IPS DF 19.7 (cell line): ENCODE data around the gene BTF3.

Experiments
- DNase-seq: peaks from one replicate; pipeline ENCODE4 v3.0.0-alpha.2; 2013; ENCODE audit warnings: low read depth, low spot score

Gene BTF3

GRCh38 chr5:73522989-73523388, 24.7 kb downstream of the BTF3 start:
- DNase-seq = no peak

GRCh38 chr5:73523861-73524260, 25.6 kb downstream of the BTF3 start:
- no peak for DNase-seq

DNA sequence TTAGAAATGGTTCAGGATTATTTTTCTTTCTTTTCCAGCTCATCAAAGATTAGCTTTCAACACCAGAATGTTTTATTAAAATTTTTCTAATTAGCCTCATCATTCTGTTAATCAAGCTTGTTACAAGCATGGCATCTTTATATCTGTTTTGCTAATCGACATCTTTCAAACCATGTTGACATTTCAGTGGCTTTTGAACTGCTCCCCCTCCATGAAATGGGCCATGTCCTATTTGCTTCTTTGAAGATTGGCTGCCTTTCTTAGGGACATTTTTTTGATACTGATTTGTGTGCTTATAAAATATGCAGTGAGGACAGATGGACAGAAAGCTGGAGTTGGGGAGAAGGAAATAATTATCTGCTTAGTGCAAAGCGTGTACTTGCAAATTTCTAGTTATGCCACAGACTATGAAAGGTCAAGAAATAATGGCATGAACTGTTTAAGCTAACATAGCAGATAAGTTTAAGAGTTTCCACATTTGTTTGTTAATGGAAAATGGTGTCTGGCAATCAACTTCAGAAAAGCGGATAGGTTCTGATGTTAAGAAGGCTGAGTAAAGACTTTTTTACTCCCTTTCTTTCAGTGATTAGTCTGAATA, 27.5 kb downstream of the BTF3 start:
- no peak for DNase-seq

GRCh38 chr5:73528248-73528647, 30.0 kb downstream of the BTF3 start:
- no peak for DNase-seq

GRCh38 chr5:73529081-73529480, 30.8 kb downstream of the BTF3 start:
- no peak for DNase-seq

DNA sequence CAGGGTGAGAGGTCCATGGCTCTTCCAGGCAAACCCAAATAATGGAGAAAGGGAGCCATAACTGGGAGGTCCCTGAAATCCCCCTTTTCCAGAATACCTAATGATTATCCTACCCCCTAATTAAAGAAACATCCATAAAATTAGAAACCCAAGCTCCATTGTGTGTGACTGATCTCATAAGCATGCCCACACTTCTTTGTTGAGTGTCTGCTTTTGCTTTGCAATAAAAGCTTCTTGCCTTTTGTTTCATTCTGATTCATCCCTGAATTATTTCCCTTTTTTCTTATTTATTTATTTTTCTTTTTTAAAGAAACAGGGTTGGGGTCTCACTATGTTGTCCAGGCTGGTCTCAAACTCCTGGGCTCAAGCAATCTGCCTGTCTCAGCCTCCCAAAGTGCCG, 33.1 kb downstream of the BTF3 start:
- no peak for DNase-seq

DNA sequence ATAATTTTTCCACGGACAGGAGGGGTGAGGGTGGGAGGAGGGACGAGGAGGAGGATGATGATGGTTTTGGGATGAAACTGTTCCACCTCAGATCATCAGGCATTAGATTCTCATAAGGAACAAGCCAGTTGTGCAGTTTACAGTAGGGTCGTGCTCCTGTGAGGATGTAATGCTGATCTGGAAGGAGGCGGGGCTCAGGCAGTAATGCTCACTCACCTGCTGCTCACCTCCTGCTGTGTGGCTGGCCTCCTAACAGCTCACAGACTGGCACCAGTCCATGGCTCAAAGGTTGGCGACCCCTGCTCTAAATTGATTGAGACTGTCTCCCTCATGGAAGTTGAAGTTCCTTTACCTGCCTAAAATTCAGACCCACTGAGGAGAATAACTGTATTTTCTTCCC, 34.0 kb downstream of the BTF3 start:
- no peak for DNase-seq

DNA sequence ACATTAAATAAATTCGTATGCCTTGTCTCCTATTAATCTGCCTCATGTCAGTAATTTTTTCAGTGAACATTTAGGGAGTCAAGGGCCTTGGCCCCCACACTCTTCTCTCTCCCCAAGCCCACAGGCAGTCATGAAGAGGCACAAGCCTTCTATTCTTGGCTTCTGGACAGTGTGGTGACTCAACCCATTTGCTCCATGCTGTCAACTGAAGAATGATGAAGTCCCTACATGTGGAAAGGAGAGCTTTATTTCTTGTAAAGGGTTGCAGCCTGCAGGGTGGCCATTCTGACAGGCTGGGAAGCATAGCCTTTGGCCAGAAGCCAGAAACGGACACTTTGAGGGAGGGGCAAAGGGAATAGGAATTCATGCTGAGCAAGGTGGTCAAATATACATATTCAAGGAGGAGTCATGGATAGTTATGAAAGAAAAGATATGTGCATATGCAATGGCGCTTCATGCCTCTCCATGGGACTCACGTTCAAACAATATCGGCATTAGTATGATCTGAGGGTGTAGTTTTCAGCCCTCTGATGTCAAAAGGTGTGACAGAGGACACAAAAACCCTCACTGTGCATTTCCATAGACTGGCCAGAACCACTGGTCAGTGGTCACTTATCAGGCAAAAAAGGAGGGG, 35.9 kb downstream of the BTF3 start:
- DNase-seq = no peak

DNA sequence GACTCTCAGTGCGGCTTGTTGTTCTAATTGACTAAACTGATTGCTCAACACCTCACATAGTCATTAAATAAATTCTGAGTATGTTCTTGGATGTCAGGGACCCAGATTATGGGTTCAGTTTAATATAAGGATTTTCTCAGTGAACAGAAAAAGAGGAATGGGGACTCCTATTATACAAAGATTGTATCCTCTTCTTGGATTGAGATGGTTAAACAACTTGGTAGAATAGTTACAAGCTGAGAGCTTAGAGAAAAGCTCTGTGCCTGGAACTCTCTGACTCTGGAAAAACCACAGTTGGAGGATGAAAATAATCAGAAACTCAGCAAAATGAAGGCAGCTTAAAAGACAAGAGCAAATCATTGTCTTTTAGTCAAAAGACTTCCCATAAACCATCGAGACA, 36.7 kb downstream of the BTF3 start:
- DNase-seq = no peak

GRCh38 chr5:73539730-73540129, 41.5 kb downstream of the BTF3 start:
- no peak for DNase-seq

DNA sequence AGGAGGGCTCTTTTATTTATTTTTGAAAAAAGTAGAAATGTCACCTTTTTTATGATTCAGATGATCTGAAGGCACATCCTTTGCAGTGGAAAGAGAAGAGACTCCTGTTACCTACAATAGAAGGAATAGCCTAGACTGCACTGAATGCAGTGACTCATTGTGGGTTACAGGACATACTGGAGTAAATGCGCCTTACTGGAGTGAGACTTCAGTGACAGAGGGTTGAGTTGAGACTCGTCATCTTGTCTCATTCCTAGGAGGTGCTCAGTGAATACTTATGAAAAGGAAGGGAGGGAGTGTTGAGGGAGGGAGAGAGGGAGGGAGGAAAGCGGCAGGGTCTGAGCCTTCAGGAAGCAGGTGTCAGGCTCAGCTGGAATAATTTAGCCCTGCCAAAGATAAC, 42.0 kb downstream of the BTF3 start:
- DNase-seq = no peak

GRCh38 chr5:73542020-73542419, 43.8 kb downstream of the BTF3 start:
- DNase-seq = no peak

GRCh38 chr5:73544429-73545402, 46.5 kb downstream of the BTF3 start:
- DNase-seq = no peak

GRCh38 chr5:73545403-73545779, 47.1 kb downstream of the BTF3 start:
- DNase-seq = no peak

DNA sequence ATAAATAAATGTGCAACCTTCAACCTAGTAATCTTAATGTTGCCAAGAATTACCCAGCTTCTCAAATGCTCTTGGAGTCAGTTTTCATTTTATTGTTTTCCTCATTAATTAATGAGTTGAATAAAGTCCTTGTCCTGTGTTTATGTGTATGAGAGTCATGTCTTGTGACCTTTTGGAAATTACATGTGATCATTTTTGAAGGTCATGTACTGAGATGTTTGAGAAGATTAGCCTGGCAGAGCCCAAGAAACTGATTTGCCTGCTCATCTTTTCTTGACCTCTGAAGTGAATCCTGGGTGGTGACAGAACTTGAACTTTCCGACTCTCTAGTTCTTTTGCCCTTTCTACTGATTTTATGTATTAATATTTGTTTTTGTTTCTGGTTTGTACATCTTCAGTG, 51.8 kb downstream of the BTF3 start:
- no peak for DNase-seq

GRCh38 chr5:73552642-73553041, 54.4 kb downstream of the BTF3 start:
- DNase-seq = no peak
